Adrenal gland (tissue), 5 donors: ENCODE data around the gene SYT5.

ENCODE experiments used
- CTCF ChIP-seq, 6 experiments: fragments of 450-650 bp in 4 of 6; fragments of 200-600 bp in 2 of 6; sonication (generic) in 1 of 6; IDR thresholded peaks; 1 replicate in 5 of 6; 2 replicates in 1 of 6; pipeline versions ENCODE4 v1.5.1 to v1.8.0; 2016 to 2021; ENCODE audit warnings: antibody characterized with exemption in 6 of 6, mild to moderate bottlenecking in 2 of 6, moderate library complexity in 1 of 6
- POLR2A ChIP-seq, 2 donors: fragments of 450-650 bp; IDR thresholded peaks; one replicate each; pipeline ENCODE4 v1.6.1; 2017; ENCODE audit warnings: antibody characterized with exemption in 2 of 2, mild to moderate bottlenecking in 2 of 2, moderate library complexity in 1 of 2
- donor health status: DM: no; HTN: no; CAD: no.

- no peak for TF ChIP-seq CTCF (IDR thresholded peaks at IDR 0.05)
- no peak for TF ChIP-seq POLR2A (IDR thresholded peaks at IDR 0.05)
Measured at GRCh38 chr19:55166530-55167268, 13.4 kb downstream of the SYT5 start, which contains the start of gene DNAAF3.
